GM21447 (cell line): ENCODE measurements around the gene GOLGA3.
"Not testable (repeated sequence)": the region's sequence is repeated elsewhere in the genome, so short reads cannot be mapped to it uniquely, and the experiment has no call there.

Source experiments
- ATAC-seq: cut with Tn5 transposase; IDR thresholded peaks from one replicate; pipeline ENCODE4 v1.9.1; 2021; ENCODE audit not compliant: unreplicated experiment

GOLGA3 gene, protein sequence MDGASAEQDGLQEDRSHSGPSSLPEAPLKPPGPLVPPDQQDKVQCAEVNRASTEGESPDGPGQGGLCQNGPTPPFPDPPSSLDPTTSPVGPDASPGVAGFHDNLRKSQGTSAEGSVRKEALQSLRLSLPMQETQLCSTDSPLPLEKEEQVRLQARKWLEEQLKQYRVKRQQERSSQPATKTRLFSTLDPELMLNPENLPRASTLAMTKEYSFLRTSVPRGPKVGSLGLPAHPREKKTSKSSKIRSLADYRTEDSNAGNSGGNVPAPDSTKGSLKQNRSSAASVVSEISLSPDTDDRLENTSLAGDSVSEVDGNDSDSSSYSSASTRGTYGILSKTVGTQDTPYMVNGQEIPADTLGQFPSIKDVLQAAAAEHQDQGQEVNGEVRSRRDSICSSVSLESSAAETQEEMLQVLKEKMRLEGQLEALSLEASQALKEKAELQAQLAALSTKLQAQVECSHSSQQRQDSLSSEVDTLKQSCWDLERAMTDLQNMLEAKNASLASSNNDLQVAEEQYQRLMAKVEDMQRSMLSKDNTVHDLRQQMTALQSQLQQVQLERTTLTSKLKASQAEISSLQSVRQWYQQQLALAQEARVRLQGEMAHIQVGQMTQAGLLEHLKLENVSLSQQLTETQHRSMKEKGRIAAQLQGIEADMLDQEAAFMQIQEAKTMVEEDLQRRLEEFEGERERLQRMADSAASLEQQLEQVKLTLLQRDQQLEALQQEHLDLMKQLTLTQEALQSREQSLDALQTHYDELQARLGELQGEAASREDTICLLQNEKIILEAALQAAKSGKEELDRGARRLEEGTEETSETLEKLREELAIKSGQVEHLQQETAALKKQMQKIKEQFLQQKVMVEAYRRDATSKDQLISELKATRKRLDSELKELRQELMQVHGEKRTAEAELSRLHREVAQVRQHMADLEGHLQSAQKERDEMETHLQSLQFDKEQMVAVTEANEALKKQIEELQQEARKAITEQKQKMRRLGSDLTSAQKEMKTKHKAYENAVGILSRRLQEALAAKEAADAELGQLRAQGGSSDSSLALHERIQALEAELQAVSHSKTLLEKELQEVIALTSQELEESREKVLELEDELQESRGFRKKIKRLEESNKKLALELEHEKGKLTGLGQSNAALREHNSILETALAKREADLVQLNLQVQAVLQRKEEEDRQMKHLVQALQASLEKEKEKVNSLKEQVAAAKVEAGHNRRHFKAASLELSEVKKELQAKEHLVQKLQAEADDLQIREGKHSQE (N-terminal part only)

GRCh38 chr12:132828706-132829534, at the start of gene GOLGA3:
GOLGA3 (minus strand) TSS chr12:132828869; CDS start chr12:132822128, 6,741 bp downstream.
- peak; percentile 88 for ATAC-seq

GRCh38 chr12:132874620-132875019, 46.0 kb upstream of the GOLGA3 start:
- not testable (repeated sequence) for ATAC-seq

DNA sequence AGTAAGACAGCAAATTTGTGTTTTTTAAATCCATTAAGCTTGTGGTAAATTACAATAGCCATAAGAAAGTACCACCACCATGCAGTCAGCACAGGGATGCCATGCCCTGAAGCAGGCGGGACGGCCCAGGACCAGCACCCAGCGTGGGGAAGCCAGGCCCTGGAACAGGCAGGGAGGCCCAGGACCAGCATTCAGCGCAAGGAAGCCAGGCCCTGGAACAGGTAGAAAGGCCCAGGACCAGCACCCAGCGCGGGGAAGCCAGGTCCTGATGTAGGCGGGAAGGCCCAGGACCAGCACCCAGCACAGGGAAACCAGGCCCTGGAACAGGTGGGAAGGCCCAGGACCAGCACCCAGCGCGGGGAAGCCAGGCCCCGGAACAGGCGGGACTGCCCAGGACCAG, 45.5 kb upstream of the GOLGA3 start:
- ATAC-seq: no peak

- ATAC-seq: no peak
Observed at GRCh38 chr12:132873724-132874123, 45.1 kb upstream of the GOLGA3 start.

DNA sequence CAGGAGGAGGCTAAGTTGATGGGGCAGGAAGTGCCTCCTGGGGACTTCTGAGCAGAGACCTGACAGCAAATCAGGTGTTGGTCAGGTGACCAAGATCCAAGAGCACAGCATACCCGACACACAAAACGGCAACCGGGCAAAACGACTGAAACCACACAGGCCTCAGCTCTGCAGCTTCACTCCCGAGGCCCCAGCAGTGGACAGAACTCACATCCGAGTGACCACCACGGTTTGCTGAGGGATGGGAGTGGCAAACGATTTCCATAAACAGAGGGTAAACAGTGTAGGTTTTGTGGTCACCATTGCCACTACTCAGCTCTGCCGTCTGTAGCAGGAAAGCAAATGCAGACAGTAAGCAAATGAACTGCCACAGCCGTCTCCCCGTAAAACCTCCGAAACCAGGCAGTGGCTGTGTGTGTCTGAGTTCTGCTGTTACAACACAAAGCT, 44.3 kb upstream of the GOLGA3 start:
- ATAC-seq: no peak

DNA sequence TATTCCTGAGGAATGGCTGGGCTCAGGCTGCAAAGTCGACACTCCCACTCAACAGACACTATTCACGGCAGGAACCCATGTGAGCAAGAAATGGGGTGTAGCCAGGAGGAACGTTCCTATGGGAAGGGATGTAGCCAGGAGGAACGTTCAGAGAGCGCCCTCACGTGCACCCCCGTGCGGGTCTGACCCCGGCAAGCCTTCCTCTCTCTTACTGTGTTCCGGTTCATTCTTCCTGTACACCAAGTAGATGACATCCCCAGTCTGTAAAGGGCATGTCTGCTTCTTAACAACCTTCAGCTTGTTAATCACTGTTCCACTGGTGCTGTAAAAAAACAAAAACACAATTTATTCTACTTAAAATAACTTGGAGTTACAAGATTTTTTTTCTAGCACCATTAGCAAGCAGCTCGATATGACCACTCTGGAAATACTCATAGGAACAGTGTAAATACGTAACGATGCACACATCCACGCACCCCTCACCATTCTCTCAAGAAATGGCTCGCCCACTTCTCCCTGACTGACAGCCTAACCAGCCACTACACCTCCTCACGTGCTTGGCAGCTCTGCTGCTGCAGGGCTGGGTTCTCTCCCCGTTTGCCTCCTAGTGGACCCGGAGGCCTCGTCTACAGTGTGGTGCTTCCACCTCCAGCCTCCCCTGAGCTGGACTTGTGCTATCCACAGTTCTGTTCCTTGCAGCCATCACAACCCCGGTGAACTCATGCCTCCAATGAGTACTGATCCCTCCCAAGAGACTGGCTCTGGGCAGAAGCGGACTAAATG, 43.6 kb upstream of the GOLGA3 start:
- ATAC-seq: no peak

DNA sequence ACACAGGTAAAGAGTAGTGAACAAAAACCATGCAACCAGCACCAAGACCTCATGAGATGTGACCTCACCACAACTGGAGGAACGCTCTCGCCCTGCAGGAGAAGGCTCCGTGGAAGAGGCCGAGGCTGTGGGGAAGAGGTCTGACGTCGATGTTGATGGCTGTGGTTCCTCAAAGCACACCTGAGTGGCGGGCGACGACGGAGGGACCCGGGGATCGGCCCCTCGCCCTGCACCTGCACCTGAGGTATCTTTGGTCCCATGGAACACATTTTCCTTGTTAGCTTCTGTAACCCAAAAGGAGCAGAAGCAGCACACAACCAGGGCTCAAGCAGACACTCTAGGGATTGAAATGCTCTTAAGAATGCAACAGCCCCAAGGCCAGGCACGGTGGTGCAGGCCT, 40.9 kb upstream of the GOLGA3 start:
- ATAC-seq: no peak

DNA sequence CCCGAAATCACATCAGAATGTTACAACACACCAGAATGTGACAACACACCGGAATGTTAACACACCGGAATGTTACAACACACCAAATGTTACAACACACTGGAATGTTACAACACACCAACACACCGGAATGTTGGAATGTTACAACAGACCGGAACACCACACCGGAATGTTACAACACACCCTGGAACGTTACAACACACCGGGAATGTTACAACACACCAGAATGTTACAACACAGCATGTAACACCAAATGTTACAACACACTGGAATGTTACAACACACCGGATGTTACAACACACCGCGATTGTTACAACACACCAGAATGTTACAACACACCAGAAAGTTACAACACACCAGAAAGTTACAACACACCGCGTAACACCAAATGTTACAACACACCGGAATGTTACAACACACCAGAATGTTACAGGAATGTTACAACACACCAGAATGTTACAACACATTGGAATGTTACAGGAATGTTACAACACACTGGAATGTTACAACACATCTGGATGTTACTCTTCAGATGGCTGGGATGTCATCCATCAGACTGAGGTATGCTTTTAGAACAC, 37.7 kb upstream of the GOLGA3 start:
- ATAC-seq: no peak

DNA sequence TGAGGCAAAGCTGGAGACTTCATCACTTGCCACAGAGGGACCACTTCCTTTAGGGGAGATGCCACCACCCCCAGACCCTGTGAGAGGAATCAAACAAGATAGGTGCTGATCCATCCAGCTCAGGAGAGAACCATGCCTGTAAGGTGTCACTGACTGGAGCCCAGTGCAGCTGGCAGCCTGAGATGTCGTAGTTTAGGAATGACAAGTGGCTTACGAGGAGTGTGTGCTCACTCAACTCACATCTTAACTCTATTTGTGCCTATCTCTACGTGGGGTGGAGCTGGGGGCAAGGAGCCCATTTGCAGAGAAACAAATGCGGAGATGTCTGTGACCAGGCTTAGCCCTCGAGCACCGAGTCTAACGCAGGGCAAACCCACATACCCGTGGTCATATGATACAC, 32.9 kb upstream of the GOLGA3 start:
- no peak for ATAC-seq

- no peak for ATAC-seq
Observed at GRCh38 chr12:132858718-132859266, 30.1 kb upstream of the GOLGA3 start.

GRCh38 chr12:132857019-132857418, 28.4 kb upstream of the GOLGA3 start:
- ATAC-seq: not testable (repeated sequence)

- no peak for ATAC-seq
Observed at GRCh38 chr12:132856581-132856980, 27.9 kb upstream of the GOLGA3 start.

DNA sequence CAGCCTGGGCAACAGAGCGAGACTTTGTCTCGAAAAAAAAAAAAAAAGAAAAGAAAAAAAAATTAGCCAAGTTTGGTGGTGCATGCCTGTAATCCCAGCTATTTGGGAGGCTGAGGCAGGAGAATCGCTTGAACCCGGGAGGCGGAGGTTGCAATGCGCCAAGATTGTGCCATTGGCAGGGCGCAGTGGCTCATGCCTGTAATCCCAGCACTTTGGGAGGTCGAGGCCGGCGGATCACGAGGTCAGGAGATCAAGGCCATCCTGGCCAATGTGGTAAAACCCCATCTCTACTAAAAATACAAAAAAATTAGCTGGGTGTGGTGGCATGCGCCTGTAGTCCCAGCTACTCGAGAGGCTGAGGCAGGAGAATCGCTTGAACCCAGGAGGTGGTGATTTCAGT, 26.5 kb upstream of the GOLGA3 start:
- not testable (repeated sequence) for ATAC-seq

DNA sequence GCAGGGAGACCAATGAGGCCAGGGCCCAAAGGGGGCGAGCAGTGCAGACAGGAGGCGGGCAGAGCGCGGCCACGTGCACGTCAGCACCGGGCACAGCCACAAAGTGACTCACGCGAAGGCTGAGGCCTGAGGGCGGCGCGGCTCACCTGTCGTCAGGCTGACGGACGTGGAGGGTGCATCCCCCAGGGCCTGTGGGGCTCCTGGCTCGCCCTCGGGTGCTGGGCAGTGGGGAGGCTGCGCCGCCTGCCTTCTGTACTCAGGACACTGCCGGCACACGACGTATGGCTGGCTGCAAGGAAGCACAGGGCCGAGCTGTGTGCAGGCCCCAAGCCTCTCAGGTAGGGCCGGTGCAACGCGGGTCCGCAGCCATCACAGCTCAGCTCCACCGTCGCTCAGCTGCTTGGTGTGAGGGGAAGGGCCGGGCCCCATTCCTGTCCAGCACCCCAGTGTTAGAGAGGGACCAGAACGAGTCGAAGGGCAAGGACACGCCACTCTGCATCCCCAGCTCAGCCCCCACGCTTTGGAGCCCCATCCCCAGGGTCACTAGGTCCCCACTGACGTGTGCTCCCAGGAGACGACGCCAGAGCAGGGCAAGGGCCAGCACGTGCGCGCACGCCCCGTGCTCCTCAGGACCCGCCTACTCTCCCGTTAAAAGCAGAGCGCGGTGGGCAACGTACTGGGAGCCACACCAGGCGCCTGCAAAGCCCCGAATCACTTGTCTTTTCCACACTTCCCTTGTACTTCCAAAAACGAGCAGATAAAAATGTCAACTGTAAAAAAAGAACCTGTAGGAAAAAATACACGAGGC, 24.8 kb upstream of the GOLGA3 start:
- no peak for ATAC-seq

DNA sequence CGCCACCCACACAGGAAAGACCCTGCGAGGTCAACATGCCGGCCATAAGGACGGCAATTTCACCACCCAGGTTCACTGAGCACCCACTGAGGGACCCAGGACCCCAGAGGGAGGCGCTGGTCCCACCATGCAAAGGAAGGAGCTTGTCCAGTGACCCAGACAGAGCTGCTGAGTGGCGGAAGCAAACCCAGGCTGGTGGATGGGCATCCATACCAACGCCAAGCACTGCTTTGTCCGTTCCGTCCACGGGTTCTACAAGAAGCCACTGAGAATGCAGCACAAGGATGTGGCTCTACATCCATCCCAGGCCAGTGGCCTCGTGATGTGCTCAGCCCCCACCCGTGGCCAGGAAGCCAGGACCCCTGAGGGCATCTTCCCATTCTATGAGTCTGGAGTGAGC, 23.8 kb upstream of the GOLGA3 start:
- no peak for ATAC-seq

DNA sequence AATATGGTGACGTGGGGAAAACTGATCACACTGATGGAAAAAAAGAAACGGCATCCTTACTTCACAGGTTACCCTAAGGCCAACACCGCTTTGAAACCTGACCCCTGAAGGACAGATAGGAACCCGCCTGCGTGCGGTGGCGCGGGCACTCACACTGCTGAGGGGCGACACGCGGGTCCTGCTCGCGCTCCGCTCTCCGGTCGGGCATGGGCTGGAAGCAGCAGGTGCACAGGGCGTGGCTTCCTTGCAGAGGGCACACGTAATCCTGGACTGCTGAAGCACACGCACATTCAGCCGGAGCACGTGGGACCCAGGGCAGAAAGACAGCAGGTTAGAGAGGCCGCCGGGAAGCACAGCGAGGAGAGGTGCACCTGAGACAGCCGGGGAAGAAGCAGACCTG, 22.8 kb upstream of the GOLGA3 start:
- ATAC-seq: no peak

GRCh38 chr12:132850291-132850690, 21.6 kb upstream of the GOLGA3 start:
- no peak for ATAC-seq

- no peak for ATAC-seq
Observed at GRCh38 chr12:132848521-132848920, 19.9 kb upstream of the GOLGA3 start.
